HUES6 (cell line): Measurements from ENCODE around the gene MRLN.

Source experiments
- H3K27ac ChIP-seq: 2 replicates; pipeline ENCODE4 v1.7.0; 2013; ENCODE audit warnings: low read depth, mild to moderate bottlenecking, low read length, inconsistent platforms
- H3K27me3 ChIP-seq: 2 replicates; pipeline ENCODE4 v1.6.1; 2013; ENCODE audit warnings: low read length; ENCODE audit not compliant: control insufficient read depth, insufficient read depth
- H3K36me3 ChIP-seq: 2 replicates; pipeline ENCODE4 v1.6.1; 2013; ENCODE audit warnings: low read length; ENCODE audit not compliant: control insufficient read depth, insufficient read depth
- H3K4me1 ChIP-seq: 2 replicates; pipeline ENCODE4 v1.6.1; 2013; ENCODE audit warnings: low read length; ENCODE audit not compliant: control insufficient read depth, insufficient read depth
- H3K4me3 ChIP-seq: 2 replicates; pipeline ENCODE4 v1.5.1; 2013; ENCODE audit warnings: low read depth, low read length
- H3K9ac ChIP-seq: one replicate; pipeline ENCODE4 v1.6.1; 2013; ENCODE audit warnings: mild to moderate bottlenecking, low read length
- H3K9me3 ChIP-seq: 2 replicates; pipeline ENCODE4 v1.6.1; 2013; ENCODE audit warnings: low read depth, low read length; ENCODE audit not compliant: control insufficient read depth, insufficient read depth

MRLN gene

GRCh38 chr10:59779756-59780533, 26.7 kb upstream of the MRLN start:
- Histone ChIP-seq H3K27ac (no peak overlapping the region), H3K36me3 (no peaks in the 10 kb centered on the region), H3K27me3 (no peaks in the 10 kb centered on the region), H3K4me1 (no peaks in the 10 kb centered on the region), H3K9me3 (peaks cover 27% of the 10 kb centered on the region), H3K9ac (no peak overlapping the region), H3K4me3 (no peak overlapping the region)

GRCh38 chr10:59774451-59774850, 21.2 kb upstream of the MRLN start:
- H3K27ac ChIP-seq, result no peak overlapping the region
- no peaks in the 10 kb centered on the region for H3K4me1 ChIP-seq
- peaks cover 63% of the 10 kb centered on the region for H3K9me3 ChIP-seq

GRCh38 chr10:59773088-59773487, 19.8 kb upstream of the MRLN start:
- Histone ChIP-seq H3K27me3 (no peaks in the 10 kb centered on the region), H3K9ac (no peak overlapping the region), H3K36me3 (no peaks in the 10 kb centered on the region), H3K4me1 (no peaks in the 10 kb centered on the region), H3K27ac (no peak overlapping the region), H3K4me3 (no peak overlapping the region), H3K9me3 (peaks cover 60% of the 10 kb centered on the region)

More at GRCh38 chr10:59774451-59774850, 21.2 kb upstream of the MRLN start:
- Histone ChIP-seq H3K36me3 (no peaks in the 10 kb centered on the region), H3K4me3 (no peak overlapping the region), H3K9ac (no peak overlapping the region), H3K27me3 (no peaks in the 10 kb centered on the region)

- no peaks in the 10 kb centered on the region for H3K36me3 ChIP-seq
- H3K27ac ChIP-seq, result no peak overlapping the region
- H3K9me3 ChIP-seq, result peaks cover 48% of the 10 kb centered on the region
- H3K9ac ChIP-seq, result no peak overlapping the region
- no peaks in the 10 kb centered on the region for H3K4me1 ChIP-seq
- H3K4me3 ChIP-seq, result no peak overlapping the region
- no peaks in the 10 kb centered on the region for H3K27me3 ChIP-seq
Observed at GRCh38 chr10:59771162-59771807, 18.0 kb upstream of the MRLN start.

GRCh38 chr10:59770689-59771088, 17.4 kb upstream of the MRLN start:
- Histone ChIP-seq H3K36me3 (no peaks in the 10 kb centered on the region), H3K4me3 (no peak overlapping the region), H3K9ac (no peak overlapping the region), H3K9me3 (peaks cover 42% of the 10 kb centered on the region), H3K27me3 (no peaks in the 10 kb centered on the region), H3K4me1 (no peaks in the 10 kb centered on the region), H3K27ac (no peak overlapping the region)

GRCh38 chr10:59762505-59762904, 9.2 kb upstream of the MRLN start:
- H3K27ac ChIP-seq, result no peak overlapping the region
- H3K27me3 ChIP-seq, result no peaks in the 10 kb centered on the region
- no peaks in the 10 kb centered on the region for H3K36me3 ChIP-seq
- H3K9ac ChIP-seq, result no peak overlapping the region
- peaks cover 15% of the 10 kb centered on the region for H3K9me3 ChIP-seq
- no peaks in the 10 kb centered on the region for H3K4me1 ChIP-seq
- H3K4me3 ChIP-seq, result no peak overlapping the region

GRCh38 chr10:59757966-59758365, 4.7 kb upstream of the MRLN start:
- H3K9me3 ChIP-seq, result peaks cover 12% of the 10 kb centered on the region
- no peaks in the 10 kb centered on the region for H3K36me3 ChIP-seq
- H3K9ac ChIP-seq, result no peak overlapping the region
- H3K4me1 ChIP-seq, result no peaks in the 10 kb centered on the region
- no peak overlapping the region for H3K4me3 ChIP-seq
- H3K27me3 ChIP-seq, result no peaks in the 10 kb centered on the region
- H3K27ac ChIP-seq, result no peak overlapping the region

GRCh38 chr10:59754951-59755350, 1.7 kb upstream of the MRLN start:
- Histone ChIP-seq H3K27ac (no peak overlapping the region), H3K4me1 (no peaks in the 10 kb centered on the region), H3K27me3 (no peaks in the 10 kb centered on the region), H3K36me3 (no peaks in the 10 kb centered on the region), H3K9ac (no peak overlapping the region), H3K9me3 (0 out of 2 replicates have a peak, but pooled peaks cover 3% of the 10 kb centered on the region), H3K4me3 (no peak overlapping the region)

GRCh38 chr10:59752278-59752940, 846 bp downstream of the MRLN start:
- Histone ChIP-seq H3K27ac (no peak overlapping the region), H3K27me3 (no peaks in the 10 kb centered on the region), H3K4me1 (no peaks in the 10 kb centered on the region), H3K9me3 (no peaks in the 10 kb centered on the region), H3K36me3 (no peaks in the 10 kb centered on the region), H3K9ac (no peak overlapping the region), H3K4me3 (no peak overlapping the region)

GRCh38 chr10:59750155-59750945, 2.9 kb downstream of the MRLN start:
- Histone ChIP-seq H3K27me3 (no peaks in the 10 kb centered on the region), H3K9ac (no peak overlapping the region), H3K36me3 (no peaks in the 10 kb centered on the region), H3K4me1 (no peaks in the 10 kb centered on the region), H3K4me3 (no peak overlapping the region), H3K9me3 (no peaks in the 10 kb centered on the region), H3K27ac (no peak overlapping the region)
